ENCODE results near the gene RIPOR1.

The RIPOR1 gene

GRCh38 chr16:67563708-67564468, 35.3 kb downstream of the RIPOR1 start:
- Histone ChIP-seq H3K4ac (ENCODE audit: low read depth in 1 of 2, low read length in 2 of 2) (peak overlapping the region in 1 of 2 experiments; percentile 100), H3K27me3 (ENCODE audit: control insufficient read depth in 1 of 2, insufficient read depth in 1 of 2, low read length in 2 of 2) (no peaks in the 10 kb centered on the region), H2BK120ac (ENCODE audit: low read depth, low read length) (peak overlapping the region; percentile 71), H3K14ac (ENCODE audit: low read length in 2 of 2) (no peak overlapping the region), H3K4me2 (ENCODE audit: low read length, poor library complexity, severe bottlenecking) (peak overlapping the region; percentile 96), H3K27ac (ENCODE audit: low read length, poor library complexity, severe bottlenecking) (peak overlapping the region; percentile 69), H2AK5ac (ENCODE audit: low read length, severe bottlenecking) (no peak overlapping the region), H3K23ac (ENCODE audit: low read length in 2 of 2) (peak overlapping the region in 1 of 2 experiments; percentile 67), H3K18ac (ENCODE audit: low read depth in 1 of 2, low read length in 2 of 2) (peak overlapping the region; percentile 99 to 100), H2AFZ (ENCODE audit: low read depth, low read length) (no peak overlapping the region), H3K36me3 (ENCODE audit: control insufficient read depth in 1 of 2, insufficient read depth in 2 of 2, low read depth in 1 of 2, low read length in 2 of 2) (peaks cover 0 to 3% of the 10 kb centered on the region in 2 experiments), H4K91ac (ENCODE audit: low read length) (peak overlapping the region; percentile 68), H2BK12ac (ENCODE audit: low read length in 2 of 2) (peak overlapping the region in 1 of 2 experiments; percentile 97), H3K9ac (ENCODE audit: low read length) (peak overlapping the region; percentile 96), H3K4me1 (ENCODE audit: control insufficient read depth, insufficient read depth, low read depth, low read length) (peaks cover 5% of the 10 kb centered on the region), H4K8ac (ENCODE audit: low read length) (no peak overlapping the region), H2BK5ac (ENCODE audit: low read depth, low read length, poor library complexity, severe bottlenecking) (no peak overlapping the region), H3K9me3 (ENCODE audit: control insufficient read depth, low read length) (no peaks in the 10 kb centered on the region), H3K79me1 (replicated peaks; ENCODE audit: low read length, poor library complexity, severe bottlenecking) (peaks cover 8% of the 10 kb centered on the region), H3K4me3 (ENCODE audit: insufficient read depth in 1 of 2, low read depth in 1 of 2, low read length in 2 of 2) (peak overlapping the region; percentile 85 to 98), H2BK15ac (ENCODE audit: low read depth, poor library complexity, severe bottlenecking) (peak overlapping the region; percentile 96)
- WGBS: 14% methylated on average over 15 of the region's 20 CpGs
- peak; percentile 89 for DNase-seq

GRCh38 chr16:67565470-67566100, 37.0 kb downstream of the RIPOR1 start:
- Histone ChIP-seq H3K18ac (ENCODE audit: low read depth in 1 of 2, low read length in 2 of 2) (no peak overlapping the region), H3K9me3 (ENCODE audit: control insufficient read depth, low read length) (no peaks in the 10 kb centered on the region), H2BK120ac (ENCODE audit: low read depth, low read length) (no peak overlapping the region), H3K14ac (ENCODE audit: low read length in 2 of 2) (no peak overlapping the region), H3K9ac (ENCODE audit: low read length) (no peak overlapping the region), H3K27me3 (ENCODE audit: control insufficient read depth in 1 of 2, insufficient read depth in 1 of 2, low read length in 2 of 2) (no peaks in the 10 kb centered on the region), H2BK5ac (ENCODE audit: low read depth, low read length, poor library complexity, severe bottlenecking) (no peak overlapping the region), H3K79me1 (replicated peaks; ENCODE audit: low read length, poor library complexity, severe bottlenecking) (peaks cover 3% of the 10 kb centered on the region), H3K4me3 (ENCODE audit: insufficient read depth in 1 of 2, low read depth in 1 of 2, low read length in 2 of 2) (no peak overlapping the region), H3K27ac (ENCODE audit: low read length, poor library complexity, severe bottlenecking) (no peak overlapping the region), H3K4me2 (ENCODE audit: low read length, poor library complexity, severe bottlenecking) (no peak overlapping the region), H3K36me3 (ENCODE audit: control insufficient read depth in 1 of 2, insufficient read depth in 2 of 2, low read depth in 1 of 2, low read length in 2 of 2) (peaks cover 0 to 3% of the 10 kb centered on the region in 2 experiments), H2AFZ (ENCODE audit: low read depth, low read length) (no peak overlapping the region), H4K8ac (ENCODE audit: low read length) (no peak overlapping the region), H2BK12ac (ENCODE audit: low read length in 2 of 2) (no peak overlapping the region), H3K23ac (ENCODE audit: low read length in 2 of 2) (no peak overlapping the region), H2BK15ac (ENCODE audit: low read depth, poor library complexity, severe bottlenecking) (no peak overlapping the region), H2AK5ac (ENCODE audit: low read length, severe bottlenecking) (no peak overlapping the region), H3K4ac (ENCODE audit: low read depth in 1 of 2, low read length in 2 of 2) (no peak overlapping the region), H4K91ac (ENCODE audit: low read length) (no peak overlapping the region), H3K4me1 (ENCODE audit: control insufficient read depth, insufficient read depth, low read depth, low read length) (peaks cover 5% of the 10 kb centered on the region)
- DNase-seq: no peak
- WGBS: 93% methylated on average over 7 of the region's 8 CpGs

GRCh38 chr16:67571464-67571863, 42.8 kb downstream of the RIPOR1 start:
- no peak overlapping the region for H2AFZ ChIP-seq (ENCODE audit: low read depth, low read length)
- no peak overlapping the region for H3K14ac ChIP-seq (ENCODE audit: low read length in 2 of 2)
- H3K27me3 ChIP-seq (ENCODE audit: control insufficient read depth in 1 of 2, insufficient read depth in 1 of 2, low read length in 2 of 2): no peaks in the 10 kb centered on the region
- no peak overlapping the region for H2BK5ac ChIP-seq (ENCODE audit: low read depth, low read length, poor library complexity, severe bottlenecking)
- H3K9ac ChIP-seq (ENCODE audit: low read length): peak overlapping the region; percentile 19
- no peak for DNase-seq
- H3K4me1 ChIP-seq (ENCODE audit: control insufficient read depth, insufficient read depth, low read depth, low read length): peaks cover 4% of the 10 kb centered on the region
- no peak overlapping the region for H3K4me3 ChIP-seq (ENCODE audit: insufficient read depth in 1 of 2, low read depth in 1 of 2, low read length in 2 of 2)
- no peak overlapping the region for H2BK12ac ChIP-seq (ENCODE audit: low read length in 2 of 2)
- H2AK5ac ChIP-seq (ENCODE audit: low read length, severe bottlenecking): no peak overlapping the region
- no peak overlapping the region for H2BK120ac ChIP-seq (ENCODE audit: low read depth, low read length)
- H2BK15ac ChIP-seq (ENCODE audit: low read depth, poor library complexity, severe bottlenecking): no peak overlapping the region
- peaks cover 17 to 27% of the 10 kb centered on the region in 2 experiments for H3K36me3 ChIP-seq (ENCODE audit: control insufficient read depth in 1 of 2, insufficient read depth in 2 of 2, low read depth in 1 of 2, low read length in 2 of 2)
- H3K18ac ChIP-seq (ENCODE audit: low read depth in 1 of 2, low read length in 2 of 2): no peak overlapping the region
- no peaks in the 10 kb centered on the region for H3K9me3 ChIP-seq (ENCODE audit: control insufficient read depth, low read length)
- H3K27ac ChIP-seq (ENCODE audit: low read length, poor library complexity, severe bottlenecking): no peak overlapping the region
- 100% methylated on average over 1 of the region's 2 CpGs for WGBS
- H3K23ac ChIP-seq (ENCODE audit: low read length in 2 of 2): no peak overlapping the region
- no peak overlapping the region for H4K91ac ChIP-seq (ENCODE audit: low read length)
- H3K4ac ChIP-seq (ENCODE audit: low read depth in 1 of 2, low read length in 2 of 2): no peak overlapping the region
- H3K79me1 ChIP-seq (replicated peaks; ENCODE audit: low read length, poor library complexity, severe bottlenecking): peaks cover 7% of the 10 kb centered on the region
- no peak overlapping the region for H4K8ac ChIP-seq (ENCODE audit: low read length)
- H3K4me2 ChIP-seq (ENCODE audit: low read length, poor library complexity, severe bottlenecking): no peak overlapping the region

GRCh38 chr16:67571981-67572431, 43.4 kb downstream of the RIPOR1 start:
- Histone ChIP-seq H4K8ac (ENCODE audit: low read length) (no peak overlapping the region), H3K9me3 (ENCODE audit: control insufficient read depth, low read length) (no peaks in the 10 kb centered on the region), H3K9ac (ENCODE audit: low read length) (peak overlapping the region; percentile 44), H3K4ac (ENCODE audit: low read depth in 1 of 2, low read length in 2 of 2) (no peak overlapping the region), H3K27ac (ENCODE audit: low read length, poor library complexity, severe bottlenecking) (no peak overlapping the region), H2BK5ac (ENCODE audit: low read depth, low read length, poor library complexity, severe bottlenecking) (no peak overlapping the region), H2BK12ac (ENCODE audit: low read length in 2 of 2) (no peak overlapping the region), H3K27me3 (ENCODE audit: control insufficient read depth in 1 of 2, insufficient read depth in 1 of 2, low read length in 2 of 2) (no peaks in the 10 kb centered on the region), H3K4me1 (ENCODE audit: control insufficient read depth, insufficient read depth, low read depth, low read length) (no peaks in the 10 kb centered on the region), H3K18ac (ENCODE audit: low read depth in 1 of 2, low read length in 2 of 2) (no peak overlapping the region), H3K14ac (ENCODE audit: low read length in 2 of 2) (no peak overlapping the region), H2AFZ (ENCODE audit: low read depth, low read length) (no peak overlapping the region), H2AK5ac (ENCODE audit: low read length, severe bottlenecking) (no peak overlapping the region), H3K23ac (ENCODE audit: low read length in 2 of 2) (no peak overlapping the region), H2BK15ac (ENCODE audit: low read depth, poor library complexity, severe bottlenecking) (no peak overlapping the region), H3K36me3 (ENCODE audit: control insufficient read depth in 1 of 2, insufficient read depth in 2 of 2, low read depth in 1 of 2, low read length in 2 of 2) (peaks cover 17 to 27% of the 10 kb centered on the region in 2 experiments), H2BK120ac (ENCODE audit: low read depth, low read length) (no peak overlapping the region), H3K4me2 (ENCODE audit: low read length, poor library complexity, severe bottlenecking) (no peak overlapping the region), H4K91ac (ENCODE audit: low read length) (no peak overlapping the region), H3K79me1 (replicated peaks; ENCODE audit: low read length, poor library complexity, severe bottlenecking) (peaks cover 7% of the 10 kb centered on the region), H3K4me3 (ENCODE audit: insufficient read depth in 1 of 2, low read depth in 1 of 2, low read length in 2 of 2) (no peak overlapping the region)
- peak; percentile 45 for DNase-seq
- 84% methylated on average over 4 of the region's 4 CpGs for WGBS

Data from mesenchymal stem cell (in vitro differentiated cells and primary cell).